ENCODE results near the gene RNPS1.

- no peak for TF ChIP-seq CTCF (conservative IDR thresholded peaks at IDR 0.05; ENCODE audit: low read length)
- no peak for TF ChIP-seq EZH2phosphoT487 (IDR thresholded peaks at IDR 0.05; ENCODE audit: borderline replicate concordance, low read depth, low read length)
Observed at GRCh38 chr16:2288726-2289125, 20.8 kb upstream of the RNPS1 start.

Data from OCI-LY7 (cell line).